Upper lobe of left lung (tissue), 4 donors: ENCODE measurements around the gene MAML2.

Source experiments
- CTCF ChIP-seq, 6 experiments: fragments of 450-650 bp in 4 of 6; fragments of 200-600 bp in 2 of 6; sonication (generic) in 2 of 6; IDR thresholded peaks; one replicate each; pipeline ENCODE4 v1.5.1; 2016 to 2019; ENCODE audit warnings: antibody characterized with exemption in 6 of 6
- EP300 ChIP-seq, 4 donors: sonication (generic); formaldehyde crosslinking; IDR thresholded peaks; one replicate each; pipeline ENCODE4 v1.5.1; 2017; ENCODE audit warnings: antibody characterized with exemption in 4 of 4, control low read depth in 2 of 4

DNA sequence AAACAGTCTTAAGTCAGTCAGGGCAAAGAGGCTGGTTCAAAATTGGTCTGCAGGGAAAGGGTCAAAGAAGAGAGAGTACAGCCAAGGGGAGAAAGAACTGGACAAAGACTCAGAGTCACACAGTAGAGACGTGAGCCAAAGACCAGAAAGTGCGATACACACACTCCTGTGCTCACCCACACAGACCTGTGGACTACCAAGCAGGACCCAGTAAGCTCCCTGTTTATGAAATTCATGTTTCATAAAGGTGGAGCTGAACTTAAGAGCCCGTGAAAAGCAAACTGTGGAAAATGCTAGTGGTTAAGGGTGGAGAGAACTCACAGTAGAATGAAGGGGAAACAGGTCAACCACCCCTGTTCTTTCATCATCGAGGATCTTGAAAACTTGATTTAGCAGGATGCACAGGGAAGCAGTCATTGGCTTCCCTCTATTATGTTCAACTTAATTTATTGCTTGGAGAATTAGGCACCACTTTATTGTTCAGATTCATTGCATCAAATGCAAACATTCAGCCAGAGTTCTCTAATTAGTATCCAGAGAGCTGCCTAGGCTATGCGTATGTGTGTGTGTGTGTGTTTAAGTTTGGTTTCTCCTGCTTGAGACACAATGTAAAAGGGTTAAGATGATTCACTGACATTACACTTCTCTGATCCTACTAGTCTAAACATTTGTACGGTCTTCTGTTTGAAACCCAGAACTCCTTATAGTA lies 258.2 kb downstream of the MAML2 start:
- TF ChIP-seq CTCF (IDR thresholded peaks at IDR 0.05) = no peak
- TF ChIP-seq EP300 (IDR thresholded peaks at IDR 0.05) = no peak
